ENCODE data around the gene CDK11B.

- TF ChIP-seq CTCF (IDR thresholded peaks at IDR 0.05; ENCODE audit: low read depth, low read length) (no peak), EZH2phosphoT487 (IDR thresholded peaks at IDR 0.05; ENCODE audit: low read depth) (no peak)
Measured at GRCh38 chr1:1603671-1604373, 55.0 kb downstream of the CDK11B start.
